GM21367 (cell line): ENCODE results near the gene HOXA4.

Experiments
- ATAC-seq: cut with Tn5 transposase; IDR thresholded peaks from one replicate; pipeline ENCODE4 v1.9.1; 2021; ENCODE audit not compliant: unreplicated experiment

Gene HOXA4

GRCh38 chr7:27169658-27170425 is 39.3 kb upstream of the HOXA4 start:
- no peak for ATAC-seq

- no peak for ATAC-seq
These were observed 37.8 kb upstream of the HOXA4 start for GRCh38 chr7:27168265-27168947.

GRCh38 chr7:27167916-27168264 is 37.3 kb upstream of the HOXA4 start:
- ATAC-seq, result no peak

GRCh38 chr7:27166531-27167505 is 36.3 kb upstream of the HOXA4 start:
- no peak for ATAC-seq

- no peak for ATAC-seq
These were observed 35.5 kb upstream of the HOXA4 start for GRCh38 chr7:27165996-27166530.

GRCh38 chr7:27165089-27165995 is 34.8 kb upstream of the HOXA4 start, which contains the start of gene HOXA9:
Gene HOXA9 (minus strand): TSS chr7:27165537. CDS start chr7:27165457, 80 bp downstream.
- ATAC-seq, result no peak

GRCh38 chr7:27164367-27165088 is 34.0 kb upstream of the HOXA4 start:
- no peak for ATAC-seq

GRCh38 chr7:27164045-27164366 is 33.4 kb upstream of the HOXA4 start:
- ATAC-seq, result no peak

- no peak for ATAC-seq
These were observed 32.9 kb upstream of the HOXA4 start for GRCh38 chr7:27163288-27164044.

GRCh38 chr7:27162561-27163287 is 32.2 kb upstream of the HOXA4 start:
- no peak for ATAC-seq

GRCh38 chr7:27161721-27162560 is 31.4 kb upstream of the HOXA4 start:
- ATAC-seq, result no peak

- ATAC-seq, result no peak
These were observed 30.7 kb upstream of the HOXA4 start for GRCh38 chr7:27161214-27161720.

- no peak for ATAC-seq
These were observed 30.1 kb upstream of the HOXA4 start for GRCh38 chr7:27160546-27161213.

GRCh38 chr7:27160145-27160545 is 29.6 kb upstream of the HOXA4 start:
- ATAC-seq, result no peak

- ATAC-seq, result no peak
These were observed 28.9 kb upstream of the HOXA4 start for GRCh38 chr7:27159266-27160144.
